ENCODE results near the gene TTC33. TPM values are rescaled to one million over a fixed set of nuclear protein-coding genes. Genes with fewer than 3 reads are reported as not detected.

Gene TTC33
- total and polyA plus RNA-seq, 2 of the 4 experiments (the other 2 are of a cell fraction): 3.1 to 8.1 TPM

- POLR2A ChIA-PET (ENCODE audit: unreplicated experiment): no interaction called here
- 57% methylated on average over 1 of the region's 1 CpG; no CpG with 5 or more reads in 1 of the 2 experiments for WGBS, 2 experiments (ENCODE audit: extremely low coverage in 2 of 2, insufficient read length in 1 of 2)
- Histone ChIP-seq H3K9me1 (ENCODE audit: insufficient read depth, low read length) (peaks cover 3% of the 10 kb centered on the region; the same call in 1 of the 2 replicates), H3K9ac (ENCODE audit: low read depth, low read length) (no peak overlapping the region), H3K18ac (ENCODE audit: low read depth, low read length) (no peak overlapping the region; the same call in 1 of the 2 replicates), H3K4ac (ENCODE audit: low read depth, low read length) (no peak overlapping the region), H2AFZ (replicated peaks; ENCODE audit: low read length, poor library complexity) (peak overlapping the region; percentile 2), H3K4me1 (ENCODE audit: control insufficient read depth, insufficient read depth, low read length) (peaks cover 8% of the 10 kb centered on the region), H3K9me3 (ENCODE audit: control insufficient read depth, insufficient read depth, low read length) (no peaks in the 10 kb centered on the region), H3K4me2 (ENCODE audit: low read depth, low read length) (no peak overlapping the region), H2AK9ac (replicated peaks; ENCODE audit: low read depth, low read length, poor library complexity) (no peak overlapping the region), H4K20me1 (ENCODE audit: insufficient read depth, low read length) (no peaks in the 10 kb centered on the region), H3K23ac (ENCODE audit: low read depth, low read length) (no peak overlapping the region), H3K14ac (replicated peaks; ENCODE audit: low read depth, low read length) (no peak overlapping the region; the same call in 1 of the 2 replicates), H3K36me3 (ENCODE audit: control insufficient read depth, insufficient read depth, low read length) (no peaks in the 10 kb centered on the region), H2BK20ac (ENCODE audit: low read depth, low read length) (no peak overlapping the region), H3K56ac (ENCODE audit: extremely low read depth, insufficient read depth, low read length) (no peak overlapping the region), H3K79me1 (ENCODE audit: low read depth in 1 of 2, low read length in 2 of 2) (no peaks in the 10 kb centered on the region), H3K27me3 (ENCODE audit: control insufficient read depth, insufficient read depth, low read length) (no peaks in the 10 kb centered on the region), H2BK5ac (ENCODE audit: low read depth, low read length, poor library complexity, severe bottlenecking) (no peak overlapping the region), H3K4me3 (ENCODE audit: insufficient read depth, low read depth, low read length) (no peak overlapping the region), H4K5ac (ENCODE audit: low read depth, low read length) (peak overlapping the region; percentile 42; the same call in 1 of the 2 replicates), H3K27ac (ENCODE audit: insufficient read depth, low read length) (no peak overlapping the region), H4K8ac (ENCODE audit: low read depth in 2 of 2, low read length in 2 of 2) (no peak overlapping the region), H2BK15ac (ENCODE audit: low read depth, low read length) (peak overlapping the region; percentile 91; the same call in 1 of the 3 replicates), H2BK120ac (ENCODE audit: low read depth, low read length) (no peak overlapping the region), H4K91ac (ENCODE audit: insufficient read depth, low read depth, low read length) (no peak overlapping the region), H2AK5ac (ENCODE audit: low read depth, low read length) (no peak overlapping the region)
- dilution Hi-C loops (cut with HindIII; ENCODE audit: low sequenced_read_pairs, unreplicated experiment) (no loop called here), intact Hi-C loops (cut with micrococcal nuclease) (no loop called here), in situ Hi-C loops (cut with MboI; ENCODE audit: low sequenced_read_pairs) (no loop called here)
- no peak for ATAC-seq (ENCODE audit: low read depth)
- TF ChIP-seq CTCF (conservative IDR thresholded peaks at IDR 0.05; ENCODE audit: low read depth, low read length) (no peak), RFX5 (IDR thresholded peaks at IDR 0.05; ENCODE audit: low read depth, low read length) (no peak), FOS (IDR thresholded peaks at IDR 0.05; ENCODE audit: low read depth, low read length) (no peak), NFE2L2 (IDR thresholded peaks at IDR 0.05; ENCODE audit: low read depth, low read length) (no peak), MAZ (IDR thresholded peaks at IDR 0.05; ENCODE audit: borderline replicate concordance, low read depth, low read length) (no peak), POLR2A (IDR thresholded peaks at IDR 0.05; ENCODE audit: low read depth, low read length) (no peak), USF2 (IDR thresholded peaks at IDR 0.05; ENCODE audit: low read depth, low read length) (no peak), MAFK (IDR thresholded peaks at IDR 0.05; ENCODE audit: low read depth, low read length) (no peak), RCOR1 (IDR thresholded peaks at IDR 0.05; ENCODE audit: insufficient replicate concordance, low read length) (no peak), ELK1 (IDR thresholded peaks at IDR 0.05; ENCODE audit: borderline replicate concordance, low read depth, low read length) (no peak), SMC3 (IDR thresholded peaks at IDR 0.05; ENCODE audit: low read depth, low read length) (no peak), BHLHE40 (IDR thresholded peaks at IDR 0.05; ENCODE audit: low read depth, low read length) (no peak), CHD1 (IDR thresholded peaks at IDR 0.05; ENCODE audit: low read depth, low read length) (no peak), RAD21 (IDR thresholded peaks at IDR 0.05; ENCODE audit: low read length) (no peak), MXI1 (IDR thresholded peaks at IDR 0.05; ENCODE audit: borderline replicate concordance, low read depth, low read length) (no peak)
- CTCF ChIA-PET: interaction anchor here (0.9 kb wide), 1 partner anchor 100 kb away, joined by 3 read pairs; no protein-coding TSS in a partner anchor
- no peak for DNase-seq
- BruUV-seq (replicated peaks): no TSS peak
These were observed 180.3 kb downstream of the TTC33 start for GRCh38 chr5:40575411-40575810.

Data from IMR-90 (cell line).